Stimulated activated CD8-positive, alpha-beta memory T cell treated with anti-CD3 and anti-CD28 coated beads, Interleukin-15, amount 100 ng/mL, for 24 hours (primary cell): ENCODE results near the gene RASSF7.

Experiments used
- DNase-seq: peaks from one replicate; pipeline ENCODE4 v3.0.0-alpha.2; 2020; ENCODE audit warnings: low read depth

The RASSF7 gene

GRCh38 chr11:532986-533585 lies 27.7 kb upstream of the RASSF7 start:
- DNase-seq = no peak

- DNase-seq = no peak
These were observed 27.0 kb upstream of the RASSF7 start for GRCh38 chr11:533586-534395.

- no peak for DNase-seq
These were observed 26.2 kb upstream of the RASSF7 start for GRCh38 chr11:534396-535209.

- no peak for DNase-seq
These were observed 25.6 kb upstream of the RASSF7 start for GRCh38 chr11:535210-535518.

- peak; percentile 89 for DNase-seq
These were observed 25.0 kb upstream of the RASSF7 start, which contains the start of gene HRAS for GRCh38 chr11:535519-536454. Gene HRAS (minus strand): TSS chr11:535576.

GRCh38 chr11:536841-537621 lies 23.7 kb upstream of the RASSF7 start, which contains the start of gene LRRC56:
Gene LRRC56 (plus strand): TSS chr11:537527. CDS start chr11:540685, 3,158 bp downstream.
- peak; percentile 92 for DNase-seq

- DNase-seq = no peak
These were observed 22.9 kb upstream of the RASSF7 start for GRCh38 chr11:537622-538430.

- no peak for DNase-seq
These were observed 22.2 kb upstream of the RASSF7 start for GRCh38 chr11:538431-539051.

GRCh38 chr11:539971-540481 lies 20.7 kb upstream of the RASSF7 start:
- DNase-seq = no peak

- no peak for DNase-seq
These were observed 20.0 kb upstream of the RASSF7 start for GRCh38 chr11:540583-541432.

- DNase-seq = no peak
These were observed 19.3 kb upstream of the RASSF7 start for GRCh38 chr11:541433-541885.

GRCh38 chr11:544817-545166 lies 16.0 kb upstream of the RASSF7 start:
- DNase-seq = no peak

- no peak for DNase-seq
These were observed 15.6 kb upstream of the RASSF7 start for GRCh38 chr11:545171-545570.

- DNase-seq = no peak
These were observed 11.8 kb upstream of the RASSF7 start for GRCh38 chr11:548700-549603.

GRCh38 chr11:550021-550745 lies 10.6 kb upstream of the RASSF7 start:
- no peak for DNase-seq

GRCh38 chr11:550746-551085 lies 10.1 kb upstream of the RASSF7 start:
- DNase-seq = no peak

GRCh38 chr11:551131-551530 lies 9.6 kb upstream of the RASSF7 start:
- no peak for DNase-seq
